Nephron progenitor cell (in vitro differentiated cells): Measurements from ENCODE around the gene DGKD.

Source experiments
- DNase-seq: peaks from one replicate; pipeline ENCODE4 v3.0.0; 2021
- H3K27ac Mint-ChIP-seq: 2 replicates; pipeline ENCODE4 v1.8.0; 2021; ENCODE audit warnings: mild to moderate bottlenecking, moderate library complexity, mixed read lengths
- H3K27me3 Mint-ChIP-seq: 2 replicates; pipeline ENCODE4 v1.8.0; 2021; ENCODE audit warnings: mild to moderate bottlenecking, low read depth, mixed read lengths; ENCODE audit not compliant: poor library complexity
- H3K36me3 Mint-ChIP-seq: 2 replicates; pipeline ENCODE4 v1.8.0; 2021; ENCODE audit warnings: low read depth, mixed read lengths
- H3K4me1 Mint-ChIP-seq: 2 replicates; pipeline ENCODE4 v1.8.0; 2021; ENCODE audit warnings: mixed read lengths
- H3K4me3 Mint-ChIP-seq: 2 replicates; pipeline ENCODE4 v1.8.0; 2021; ENCODE audit warnings: mild to moderate bottlenecking, moderate library complexity, mixed read lengths
- H3K9me3 Mint-ChIP-seq: 2 replicates; pipeline ENCODE4 v1.8.0; 2021; ENCODE audit warnings: mild to moderate bottlenecking, moderate library complexity, mixed read lengths
- TF ChIP-seq, protein P1 (sequence below): fragments of 200-600 bp; sonication (generic); IDR thresholded peaks from 2 replicates; pipeline ENCODE4 v1.5.0; 2021; ENCODE audit warnings: antibody characterized with exemption

Gene DGKD

GRCh38 chr2:233492751-233493150, 138.5 kb downstream of the DGKD start:
- Mint-ChIP-seq H3K27me3 (no peaks in the 10 kb centered on the region), H3K9me3 (no peaks in the 10 kb centered on the region), H3K4me1 (peaks cover 9% of the 10 kb centered on the region), H3K36me3 (peaks cover 27% of the 10 kb centered on the region), H3K27ac (no peak overlapping the region), H3K4me3 (no peak overlapping the region)
- no peak for DNase-seq
- TF ChIP-seq, protein P1, sequence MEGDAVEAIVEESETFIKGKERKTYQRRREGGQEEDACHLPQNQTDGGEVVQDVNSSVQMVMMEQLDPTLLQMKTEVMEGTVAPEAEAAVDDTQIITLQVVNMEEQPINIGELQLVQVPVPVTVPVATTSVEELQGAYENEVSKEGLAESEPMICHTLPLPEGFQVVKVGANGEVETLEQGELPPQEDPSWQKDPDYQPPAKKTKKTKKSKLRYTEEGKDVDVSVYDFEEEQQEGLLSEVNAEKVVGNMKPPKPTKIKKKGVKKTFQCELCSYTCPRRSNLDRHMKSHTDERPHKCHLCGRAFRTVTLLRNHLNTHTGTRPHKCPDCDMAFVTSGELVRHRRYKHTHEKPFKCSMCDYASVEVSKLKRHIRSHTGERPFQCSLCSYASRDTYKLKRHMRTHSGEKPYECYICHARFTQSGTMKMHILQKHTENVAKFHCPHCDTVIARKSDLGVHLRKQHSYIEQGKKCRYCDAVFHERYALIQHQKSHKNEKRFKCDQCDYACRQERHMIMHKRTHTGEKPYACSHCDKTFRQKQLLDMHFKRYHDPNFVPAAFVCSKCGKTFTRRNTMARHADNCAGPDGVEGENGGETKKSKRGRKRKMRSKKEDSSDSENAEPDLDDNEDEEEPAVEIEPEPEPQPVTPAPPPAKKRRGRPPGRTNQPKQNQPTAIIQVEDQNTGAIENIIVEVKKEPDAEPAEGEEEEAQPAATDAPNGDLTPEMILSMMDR = no peak

GRCh38 chr2:233495503-233496496, 141.5 kb downstream of the DGKD start:
- Mint-ChIP-seq H3K27me3 (no peaks in the 10 kb centered on the region), H3K27ac (no peak overlapping the region), H3K4me1 (peaks cover 14% of the 10 kb centered on the region), H3K9me3 (no peaks in the 10 kb centered on the region), H3K4me3 (no peak overlapping the region), H3K36me3 (peaks cover 23% of the 10 kb centered on the region)
- TF ChIP-seq, protein P1 = no peak
- no peak for DNase-seq

GRCh38 chr2:233497692-233498091, 143.4 kb downstream of the DGKD start:
- H3K27me3 Mint-ChIP-seq = no peaks in the 10 kb centered on the region
- TF ChIP-seq, protein P1 = no peak
- no peak for DNase-seq
- peaks cover 38% of the 10 kb centered on the region for H3K36me3 Mint-ChIP-seq
- no peak overlapping the region for H3K4me3 Mint-ChIP-seq
- peaks cover 14% of the 10 kb centered on the region for H3K4me1 Mint-ChIP-seq
- peaks cover 14% of the 10 kb centered on the region for H3K9me3 Mint-ChIP-seq
- no peak overlapping the region for H3K27ac Mint-ChIP-seq

GRCh38 chr2:233498126-233498525, 143.8 kb downstream of the DGKD start:
- Mint-ChIP-seq H3K9me3 (peaks cover 18% of the 10 kb centered on the region), H3K27ac (no peak overlapping the region), H3K4me3 (no peak overlapping the region), H3K27me3 (no peaks in the 10 kb centered on the region), H3K36me3 (peaks cover 43% of the 10 kb centered on the region), H3K4me1 (peaks cover 14% of the 10 kb centered on the region)
- TF ChIP-seq, protein P1 = no peak
- DNase-seq = no peak

DNA sequence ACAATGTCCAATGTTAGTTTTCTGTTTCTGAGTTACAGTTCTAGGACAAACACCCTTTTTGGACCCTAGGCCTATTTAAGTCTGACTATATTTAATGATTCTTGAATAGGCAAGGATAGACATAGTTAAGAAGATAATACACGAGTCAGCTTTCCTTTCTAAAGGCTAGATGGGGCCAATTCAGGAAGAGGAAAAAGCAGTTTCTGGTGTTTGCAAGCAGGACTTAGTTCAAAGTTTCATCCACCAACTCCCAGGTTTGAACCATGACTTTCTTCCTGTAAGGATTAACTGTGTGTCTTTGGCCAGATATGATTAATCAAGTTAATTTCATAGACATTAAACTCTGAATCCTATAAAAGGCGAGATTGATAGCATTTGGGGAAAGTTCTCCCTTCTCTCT, 145.6 kb downstream of the DGKD start:
- H3K27me3 Mint-ChIP-seq = no peaks in the 10 kb centered on the region
- peaks cover 36% of the 10 kb centered on the region for H3K9me3 Mint-ChIP-seq
- no peak overlapping the region for H3K27ac Mint-ChIP-seq
- DNase-seq = no peak
- TF ChIP-seq, protein P1 = no peak
- H3K36me3 Mint-ChIP-seq = peaks cover 57% of the 10 kb centered on the region
- no peak overlapping the region for H3K4me3 Mint-ChIP-seq
- H3K4me1 Mint-ChIP-seq = peaks cover 14% of the 10 kb centered on the region
